K562 (cell line): ENCODE measurements around the gene SEMA4F. TPM values are rescaled to one million over a fixed set of nuclear protein-coding genes. Genes with fewer than 3 reads are reported as not detected.

Source experiments
- ARID1B ChIP-seq: fragments of 450-650 bp; IDR thresholded peaks from 2 replicates; pipeline ENCODE4 v1.6.1; 2016; ENCODE audit warnings: antibody characterized with exemption, mild to moderate bottlenecking, inconsistent platforms
- CBFB ChIP-seq: sonication (generic); formaldehyde crosslinking; IDR thresholded peaks from 2 replicates; pipeline ENCODE4 v1.4.0; 2020; ENCODE audit warnings: mild to moderate bottlenecking, missing genetic modification reagents
- CHD2 ChIP-seq: IDR thresholded peaks from 2 replicates; pipeline ENCODE4 v1.6.1; 2011; ENCODE audit warnings: low read depth, low read length
- ETS2 ChIP-seq: IDR thresholded peaks from 2 replicates; pipeline ENCODE4 v1.6.1; 2016; ENCODE audit warnings: borderline replicate concordance, missing genetic modification characterization, mild to moderate bottlenecking, moderate library complexity, missing compliant biosample characterization; ENCODE audit not compliant: poor library complexity, severe bottlenecking
- GABPB1 ChIP-seq: sonication (generic); formaldehyde crosslinking; IDR thresholded peaks from 2 replicates; pipeline ENCODE4 v1.8.0; 2022; ENCODE audit warnings: mild to moderate bottlenecking, missing genetic modification reagents
- MTA3 ChIP-seq: fragments of 450-650 bp; formaldehyde crosslinking; IDR thresholded peaks from 2 replicates; pipeline ENCODE4 v1.6.1; 2017; ENCODE audit warnings: mild to moderate bottlenecking, borderline replicate concordance
- NFE2L1 ChIP-seq: fragments of 450-650 bp; IDR thresholded peaks from 2 replicates; pipeline ENCODE4 v1.6.1; 2016; ENCODE audit warnings: missing genetic modification characterization, low read depth, mild to moderate bottlenecking, missing compliant biosample characterization, moderate library complexity, borderline replicate concordance
- NR2C1 ChIP-seq, 2 experiments: fragments of 450-650 bp; IDR thresholded peaks; 2 replicates each; pipeline ENCODE4 v1.6.1; 2017; ENCODE audit warnings: mild to moderate bottlenecking in 2 of 2, antibody characterized with exemption in 1 of 2, inconsistent platforms in 1 of 2, missing compliant biosample characterization in 1 of 2, missing genetic modification characterization in 1 of 2
- PHF20 ChIP-seq: fragments of 450-650 bp; IDR thresholded peaks from 2 replicates; pipeline ENCODE4 v1.6.1; 2018; ENCODE audit not compliant: partially characterized antibody
- PHF21A ChIP-seq: fragments of 450-650 bp; IDR thresholded peaks from 2 replicates; pipeline ENCODE4 v1.6.1; 2017; ENCODE audit warnings: low read depth, borderline replicate concordance
- RAD21 ChIP-seq, 2 experiments: fragments of 250-450 bp in 1 of 2; fragments of 450-650 bp in 1 of 2; sonication (Bioruptor Pico) in 1 of 2; formaldehyde crosslinking in 1 of 2; IDR thresholded peaks in 1 of 2; conservative IDR thresholded peaks in 1 of 2; 2 replicates each; pipeline versions ENCODE4 v1.4.0 to v1.8.0; 2020 to 2022; ENCODE audit warnings: mild to moderate bottlenecking in 2 of 2, moderate library complexity in 1 of 2
- SMC3 ChIP-seq: conservative IDR thresholded peaks from 2 replicates; pipeline ENCODE4 v1.6.1; 2011; ENCODE audit warnings: low read depth, low read length, improper control_type of control experiment; ENCODE audit not compliant: insufficient read depth
- SNRNP70 ChIP-seq: fragments of 200-400 bp; formaldehyde crosslinking; optimal IDR thresholded peaks from 2 replicates; pipeline ENCODE3; 2017; ENCODE audit warnings: low read depth, low read length
- SPI1 ChIP-seq: IDR thresholded peaks from 2 replicates; pipeline ENCODE4 v1.6.1; 2011; ENCODE audit warnings: low read depth, low read length, control low read depth, borderline replicate concordance
- SRSF3 ChIP-seq: fragments of 200-400 bp; formaldehyde crosslinking; IDR thresholded peaks from 2 replicates; pipeline ENCODE4 v1.6.1; 2016; ENCODE audit warnings: mild to moderate bottlenecking, low read length, moderate library complexity; ENCODE audit not compliant: insufficient read depth
- ZFP36 ChIP-seq: fragments of 150-350 bp; IDR thresholded peaks from 2 replicates; pipeline ENCODE4 v1.6.1; 2018; ENCODE audit warnings: low read length, low read depth; ENCODE audit not compliant: partially characterized antibody
- ZNF217 ChIP-seq: sonication (generic); formaldehyde crosslinking; IDR thresholded peaks from 2 replicates; pipeline ENCODE4 v1.8.0; 2022; ENCODE audit warnings: mild to moderate bottlenecking, missing genetic modification reagents
- ZNF347 ChIP-seq: fragments of 450-650 bp; formaldehyde crosslinking; IDR thresholded peaks from 2 replicates; pipeline ENCODE4 v1.4.0; 2020; ENCODE audit warnings: low read depth, mild to moderate bottlenecking, moderate library complexity
- ZNF354B ChIP-seq: fragments of 250-450 bp; sonication (Bioruptor Pico); IDR thresholded peaks from 2 replicates; pipeline ENCODE4 v1.4.0; 2020
- polyA plus RNA-seq, 8 experiments: library from polyadenylated mRNA; depleted of rRNA in 4 of 8; stranded (reverse) in 5 of 8; unstranded in 3 of 8; fragments of >200 nt; fragmentation: Nextera tagmentation in 2 of 8; fragmentation: Illumina TruSeq in 1 of 8; extraction: Ambion mirVana in 2 of 8; extraction: Trizol in 1 of 8; gene quantifications; 2 replicates each; pipeline versions ENCODE4 v1.2.1 to v1.2.3, GENCODE V29; 2011 to 2014; ENCODE audit warnings: inconsistent platforms in 1 of 8, missing spikeins in 1 of 8
- total RNA-seq, 7 experiments: library from RNA; depleted of rRNA in 6 of 7; stranded (reverse); fragments of >200 nt in 6 of 7; fragmentation: Illumina TruSeq in 2 of 7; extraction: Trizol in 2 of 7; gene quantifications; 2 replicates each; pipeline versions ENCODE4 v1.2.1 to v1.2.3, GENCODE V29; 2011 to 2021; ENCODE audit warnings: low replicate concordance in 1 of 7
- TF ChIP-seq, protein P1 (sequence below): fragments of 250-450 bp; sonication (Bioruptor Pico); IDR thresholded peaks from 2 replicates; pipeline ENCODE4 v1.8.0; 2022; ENCODE audit warnings: moderate library complexity, mild to moderate bottlenecking, inconsistent platforms
- TF ChIP-seq, protein P2 (sequence below): sonication (generic); formaldehyde crosslinking; IDR thresholded peaks from 2 replicates; pipeline ENCODE4 v1.4.0; 2020; ENCODE audit warnings: mild to moderate bottlenecking, missing genetic modification reagents
- TF ChIP-seq, protein P3 (sequence below): fragments of 450-650 bp; formaldehyde crosslinking; IDR thresholded peaks from 2 replicates; pipeline ENCODE4 v1.4.0; 2020; ENCODE audit warnings: mild to moderate bottlenecking, moderate library complexity
- TF ChIP-seq, protein P4 (sequence below), 2 experiments: fragments of 450-650 bp; IDR thresholded peaks; 2 replicates each; pipeline ENCODE4 v1.6.1; 2016

The SEMA4F gene
- total and polyA plus RNA-seq, 9 of the 15 experiments (the other 6 are each of a cell fraction or from before 2014, with no cell fraction given), result 0.08 to 1.6 (median 0.33) TPM

DNA sequence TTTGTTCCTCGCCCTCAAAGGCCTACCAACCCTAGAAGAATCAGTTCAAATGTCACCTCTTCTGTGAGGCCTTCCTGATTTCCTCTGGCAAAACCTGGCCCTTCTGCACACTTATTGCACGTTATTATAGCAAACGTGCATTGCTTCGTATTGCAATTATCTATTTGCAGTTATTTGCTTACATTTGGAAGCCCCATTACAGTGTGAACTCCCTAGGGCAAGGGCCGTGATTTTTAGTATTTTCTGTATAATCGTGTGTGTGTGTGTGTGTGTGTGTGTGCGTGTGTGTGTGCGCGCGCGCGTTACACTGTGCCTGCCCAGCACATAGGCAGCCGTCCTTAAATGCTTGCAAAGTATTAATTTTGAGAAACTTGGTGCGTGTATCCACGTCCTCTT is 460 bp upstream of the SEMA4F start (continued):
- no peak for TF ChIP-seq SNRNP70
- TF ChIP-seq ETS2 (tag), result no peak
- TF ChIP-seq MTA3, result 0 out of 2 replicates have a peak, but pooled peaks have one; percentile 11
- no peak for TF ChIP-seq ZNF347 (CRISPR knock-in tag)
- TF ChIP-seq, protein P1, sequence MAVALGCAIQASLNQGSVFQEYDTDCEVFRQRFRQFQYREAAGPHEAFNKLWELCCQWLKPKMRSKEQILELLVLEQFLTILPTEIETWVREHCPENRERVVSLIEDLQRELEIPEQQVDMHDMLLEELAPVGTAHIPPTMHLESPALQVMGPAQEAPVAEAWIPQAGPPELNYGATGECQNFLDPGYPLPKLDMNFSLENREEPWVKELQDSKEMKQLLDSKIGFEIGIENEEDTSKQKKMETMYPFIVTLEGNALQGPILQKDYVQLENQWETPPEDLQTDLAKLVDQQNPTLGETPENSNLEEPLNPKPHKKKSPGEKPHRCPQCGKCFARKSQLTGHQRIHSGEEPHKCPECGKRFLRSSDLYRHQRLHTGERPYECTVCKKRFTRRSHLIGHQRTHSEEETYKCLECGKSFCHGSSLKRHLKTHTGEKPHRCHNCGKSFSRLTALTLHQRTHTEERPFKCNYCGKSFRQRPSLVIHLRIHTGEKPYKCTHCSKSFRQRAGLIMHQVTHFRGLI, result no peak
- peak; percentile 23 for TF ChIP-seq PHF20
- no peak for TF ChIP-seq ZNF217 (CRISPR knock-in tag)
- TF ChIP-seq NR2C1 (IDR thresholded peaks at IDR 0.05), result no peak
- TF ChIP-seq NR2C1 (tag; IDR thresholded peaks at IDR 0.05), result no peak
- TF ChIP-seq ZFP36, result peak; percentile 84
- TF ChIP-seq NFE2L1 (tag), result no peak
- TF ChIP-seq, protein P2, sequence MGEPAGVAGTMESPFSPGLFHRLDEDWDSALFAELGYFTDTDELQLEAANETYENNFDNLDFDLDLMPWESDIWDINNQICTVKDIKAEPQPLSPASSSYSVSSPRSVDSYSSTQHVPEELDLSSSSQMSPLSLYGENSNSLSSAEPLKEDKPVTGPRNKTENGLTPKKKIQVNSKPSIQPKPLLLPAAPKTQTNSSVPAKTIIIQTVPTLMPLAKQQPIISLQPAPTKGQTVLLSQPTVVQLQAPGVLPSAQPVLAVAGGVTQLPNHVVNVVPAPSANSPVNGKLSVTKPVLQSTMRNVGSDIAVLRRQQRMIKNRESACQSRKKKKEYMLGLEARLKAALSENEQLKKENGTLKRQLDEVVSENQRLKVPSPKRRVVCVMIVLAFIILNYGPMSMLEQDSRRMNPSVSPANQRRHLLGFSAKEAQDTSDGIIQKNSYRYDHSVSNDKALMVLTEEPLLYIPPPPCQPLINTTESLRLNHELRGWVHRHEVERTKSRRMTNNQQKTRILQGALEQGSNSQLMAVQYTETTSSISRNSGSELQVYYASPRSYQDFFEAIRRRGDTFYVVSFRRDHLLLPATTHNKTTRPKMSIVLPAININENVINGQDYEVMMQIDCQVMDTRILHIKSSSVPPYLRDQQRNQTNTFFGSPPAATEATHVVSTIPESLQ (CRISPR knock-in tag), result no peak
- TF ChIP-seq, protein P3, sequence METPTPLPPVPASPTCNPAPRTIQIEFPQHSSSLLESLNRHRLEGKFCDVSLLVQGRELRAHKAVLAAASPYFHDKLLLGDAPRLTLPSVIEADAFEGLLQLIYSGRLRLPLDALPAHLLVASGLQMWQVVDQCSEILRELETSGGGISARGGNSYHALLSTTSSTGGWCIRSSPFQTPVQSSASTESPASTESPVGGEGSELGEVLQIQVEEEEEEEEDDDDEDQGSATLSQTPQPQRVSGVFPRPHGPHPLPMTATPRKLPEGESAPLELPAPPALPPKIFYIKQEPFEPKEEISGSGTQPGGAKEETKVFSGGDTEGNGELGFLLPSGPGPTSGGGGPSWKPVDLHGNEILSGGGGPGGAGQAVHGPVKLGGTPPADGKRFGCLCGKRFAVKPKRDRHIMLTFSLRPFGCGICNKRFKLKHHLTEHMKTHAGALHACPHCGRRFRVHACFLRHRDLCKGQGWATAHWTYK (CRISPR knock-in tag), result no peak
- no peak for TF ChIP-seq ZNF354B
- no peak for TF ChIP-seq SMC3
- TF ChIP-seq ARID1B, result 0 out of 2 replicates have a peak, but pooled peaks have one; percentile 34
- TF ChIP-seq SPI1, result no peak
- no peak for TF ChIP-seq SRSF3
- 0 out of 2 replicates have a peak, but pooled peaks have one; percentile 67 for TF ChIP-seq PHF21A
- TF ChIP-seq, protein P4, sequence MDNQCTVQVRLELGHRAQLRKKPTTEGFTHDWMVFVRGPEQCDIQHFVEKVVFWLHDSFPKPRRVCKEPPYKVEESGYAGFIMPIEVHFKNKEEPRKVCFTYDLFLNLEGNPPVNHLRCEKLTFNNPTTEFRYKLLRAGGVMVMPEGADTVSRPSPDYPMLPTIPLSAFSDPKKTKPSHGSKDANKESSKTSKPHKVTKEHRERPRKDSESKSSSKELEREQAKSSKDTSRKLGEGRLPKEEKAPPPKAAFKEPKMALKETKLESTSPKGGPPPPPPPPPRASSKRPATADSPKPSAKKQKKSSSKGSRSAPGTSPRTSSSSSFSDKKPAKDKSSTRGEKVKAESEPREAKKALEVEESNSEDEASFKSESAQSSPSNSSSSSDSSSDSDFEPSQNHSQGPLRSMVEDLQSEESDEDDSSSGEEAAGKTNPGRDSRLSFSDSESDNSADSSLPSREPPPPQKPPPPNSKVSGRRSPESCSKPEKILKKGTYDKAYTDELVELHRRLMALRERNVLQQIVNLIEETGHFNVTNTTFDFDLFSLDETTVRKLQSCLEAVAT (IDR thresholded peaks at IDR 0.05), result no peak
- no peak for TF ChIP-seq GABPB1 (CRISPR knock-in tag)
- TF ChIP-seq RAD21 (CRISPR knock-in tag; conservative IDR thresholded peaks at IDR 0.05 in 1 of 2, IDR thresholded peaks at IDR 0.05 in 1 of 2), result no peak
- TF ChIP-seq CBFB, result no peak
- TF ChIP-seq CHD2, result no peak
